GM18520 (cell line): ENCODE results near the gene CD99L2.

Experiments used
- ATAC-seq: cut with Tn5 transposase; IDR thresholded peaks from one replicate; pipeline ENCODE4 v1.9.1; 2021; ENCODE audit not compliant: unreplicated experiment

CD99L2 gene

GRCh38 chrX:150806827-150807226, 91.6 kb downstream of the CD99L2 start:
- no peak for ATAC-seq

GRCh38 chrX:150805736-150806135, 92.7 kb downstream of the CD99L2 start:
- no peak for ATAC-seq

GRCh38 chrX:150792949-150793527, 105.4 kb downstream of the CD99L2 start:
- no peak for ATAC-seq

- no peak for ATAC-seq
Observed at GRCh38 chrX:150790021-150790420, 108.4 kb downstream of the CD99L2 start.

GRCh38 chrX:150781677-150782076, 116.8 kb downstream of the CD99L2 start:
- no peak for ATAC-seq

GRCh38 chrX:150779385-150779784, 119.1 kb downstream of the CD99L2 start:
- ATAC-seq, result no peak

- no peak for ATAC-seq
Observed at GRCh38 chrX:150777328-150777992, 121.0 kb downstream of the CD99L2 start.

GRCh38 chrX:150775569-150776350, 122.7 kb downstream of the CD99L2 start:
- no peak for ATAC-seq

- no peak for ATAC-seq
Observed at GRCh38 chrX:150774798-150775568, 123.5 kb downstream of the CD99L2 start.

GRCh38 chrX:150773634-150774033, 124.8 kb downstream of the CD99L2 start:
- ATAC-seq, result no peak

GRCh38 chrX:150773117-150773516, 125.4 kb downstream of the CD99L2 start:
- ATAC-seq, result no peak

- ATAC-seq, result no peak
Observed at GRCh38 chrX:150772150-150772970, 126.1 kb downstream of the CD99L2 start.

GRCh38 chrX:150771116-150771515, 127.4 kb downstream of the CD99L2 start:
- ATAC-seq, result no peak

- no peak for ATAC-seq
Observed at GRCh38 chrX:150770623-150771022, 127.8 kb downstream of the CD99L2 start.

GRCh38 chrX:150769408-150769807, 129.1 kb downstream of the CD99L2 start:
- ATAC-seq, result no peak

- no peak for ATAC-seq
Observed at GRCh38 chrX:150768580-150769190, 129.8 kb downstream of the CD99L2 start.

- ATAC-seq, result no peak
Observed at GRCh38 chrX:150768132-150768485, 130.4 kb downstream of the CD99L2 start.

- ATAC-seq, result no peak
Observed at GRCh38 chrX:150767475-150768131, 130.9 kb downstream of the CD99L2 start.

- ATAC-seq, result no peak
Observed at GRCh38 chrX:150767045-150767395, 131.4 kb downstream of the CD99L2 start.
